Nephron progenitor cell (in vitro differentiated cells): ENCODE measurements around the gene EMILIN2.
"Not testable (repeated sequence)": the region's sequence is repeated elsewhere in the genome, so short reads cannot be mapped to it uniquely, and the experiment has no call there.

Experiments
- DNase-seq: peaks from one replicate; pipeline ENCODE4 v3.0.0; 2021
- H3K27ac Mint-ChIP-seq: 2 replicates; pipeline ENCODE4 v1.8.0; 2021; ENCODE audit warnings: mild to moderate bottlenecking, moderate library complexity, mixed read lengths
- H3K27me3 Mint-ChIP-seq: 2 replicates; pipeline ENCODE4 v1.8.0; 2021; ENCODE audit warnings: mild to moderate bottlenecking, low read depth, mixed read lengths; ENCODE audit not compliant: poor library complexity
- H3K36me3 Mint-ChIP-seq: 2 replicates; pipeline ENCODE4 v1.8.0; 2021; ENCODE audit warnings: low read depth, mixed read lengths
- H3K4me1 Mint-ChIP-seq: 2 replicates; pipeline ENCODE4 v1.8.0; 2021; ENCODE audit warnings: mixed read lengths
- H3K4me3 Mint-ChIP-seq: 2 replicates; pipeline ENCODE4 v1.8.0; 2021; ENCODE audit warnings: mild to moderate bottlenecking, moderate library complexity, mixed read lengths
- H3K9me3 Mint-ChIP-seq: 2 replicates; pipeline ENCODE4 v1.8.0; 2021; ENCODE audit warnings: mild to moderate bottlenecking, moderate library complexity, mixed read lengths
- CTCF ChIP-seq: fragments of 200-600 bp; sonication (generic); IDR thresholded peaks from 2 replicates; pipeline ENCODE4 v1.5.0; 2021; ENCODE audit warnings: antibody characterized with exemption

Gene EMILIN2

GRCh38 chr18:2823966-2824365 is 22.8 kb upstream of the EMILIN2 start:
- H3K4me3 Mint-ChIP-seq, result no peak overlapping the region
- H3K27ac Mint-ChIP-seq, result no peak overlapping the region
- peaks cover 18% of the 10 kb centered on the region for H3K9me3 Mint-ChIP-seq
- DNase-seq, result no peak
- H3K27me3 Mint-ChIP-seq, result peaks cover 10% of the 10 kb centered on the region
- TF ChIP-seq CTCF, result no peak
- H3K4me1 Mint-ChIP-seq, result peaks cover 18% of the 10 kb centered on the region
- no peaks in the 10 kb centered on the region for H3K36me3 Mint-ChIP-seq

- Mint-ChIP-seq H3K36me3 (no peaks in the 10 kb centered on the region), H3K4me1 (peaks cover 18% of the 10 kb centered on the region), H3K27me3 (peaks cover 13% of the 10 kb centered on the region), H3K9me3 (peaks cover 17% of the 10 kb centered on the region), H3K27ac (no peak overlapping the region), H3K4me3 (no peak overlapping the region)
- TF ChIP-seq CTCF, result no peak
- DNase-seq, result no peak
These were observed 21.9 kb upstream of the EMILIN2 start for GRCh38 chr18:2824865-2825264.

GRCh38 chr18:2825613-2826175 is 21.1 kb upstream of the EMILIN2 start:
- no peak for TF ChIP-seq CTCF

GRCh38 chr18:2826581-2826980 is 20.2 kb upstream of the EMILIN2 start:
- no peak for DNase-seq
- Mint-ChIP-seq H3K4me3 (no peak overlapping the region), H3K9me3 (peaks cover 17% of the 10 kb centered on the region), H3K4me1 (peaks cover 18% of the 10 kb centered on the region), H3K36me3 (no peaks in the 10 kb centered on the region), H3K27me3 (peaks cover 11% of the 10 kb centered on the region), H3K27ac (no peak overlapping the region)
- no peak for TF ChIP-seq CTCF

More at GRCh38 chr18:2825613-2826175, 21.1 kb upstream of the EMILIN2 start:
- no peak for DNase-seq
- H3K4me3 Mint-ChIP-seq, result no peak overlapping the region
- H3K36me3 Mint-ChIP-seq, result no peaks in the 10 kb centered on the region
- H3K27ac Mint-ChIP-seq, result peak overlapping the region; percentile 10
- H3K9me3 Mint-ChIP-seq, result peaks cover 17% of the 10 kb centered on the region
- H3K4me1 Mint-ChIP-seq, result peaks cover 18% of the 10 kb centered on the region
- peaks cover 15% of the 10 kb centered on the region for H3K27me3 Mint-ChIP-seq

- DNase-seq, result no peak
- peaks cover 17% of the 10 kb centered on the region for H3K9me3 Mint-ChIP-seq
- H3K4me1 Mint-ChIP-seq, result peaks cover 18% of the 10 kb centered on the region
- H3K4me3 Mint-ChIP-seq, result no peak overlapping the region
- H3K27ac Mint-ChIP-seq, result no peak overlapping the region
- no peaks in the 10 kb centered on the region for H3K36me3 Mint-ChIP-seq
- H3K27me3 Mint-ChIP-seq, result peaks cover 11% of the 10 kb centered on the region
- TF ChIP-seq CTCF, result no peak
These were observed 19.7 kb upstream of the EMILIN2 start for GRCh38 chr18:2827061-2827460.

- H3K4me1 Mint-ChIP-seq, H3K27ac Mint-ChIP-seq, H3K27me3 Mint-ChIP-seq, H3K4me3 Mint-ChIP-seq, DNase-seq, H3K36me3 Mint-ChIP-seq: not testable (repeated sequence)
- peaks cover 24% of the 10 kb centered on the region for H3K9me3 Mint-ChIP-seq
These were observed 10.7 kb upstream of the EMILIN2 start for GRCh38 chr18:2836118-2836517.

GRCh38 chr18:2837290-2837689 is 9.5 kb upstream of the EMILIN2 start:
- H3K9me3 Mint-ChIP-seq, result peaks cover 24% of the 10 kb centered on the region
- DNase-seq, H3K27me3 Mint-ChIP-seq, H3K27ac Mint-ChIP-seq, H3K36me3 Mint-ChIP-seq, H3K4me3 Mint-ChIP-seq, H3K4me1 Mint-ChIP-seq: not testable (repeated sequence)
